Heart right ventricle (tissue), 16 donors: ENCODE results near the gene MYBPC1. TPM values are rescaled to one million over a fixed set of nuclear protein-coding genes. Genes with fewer than 3 reads are reported as not detected.

ENCODE experiments used
- ATAC-seq, 8 donors: fragments of 200-7000 bp; cut with Tn5 transposase; one replicate each; pipeline ENCODE4 v1.9.1; 2020; ENCODE audit warnings: mild to moderate bottlenecking in 8 of 8, moderate library complexity in 8 of 8, moderate number of reproducible peaks in 1 of 8
- DNase-seq, 2 donors: peaks; one replicate each; pipeline ENCODE4 v3.0.0-alpha.2; 2020
- H3K27ac ChIP-seq, 10 donors: fragments of 200-600 bp; sonication (generic) in 2 of 10; one replicate each; pipeline versions ENCODE4 v1.5.0 to v1.8.0; 2020 to 2022; ENCODE audit warnings: mild to moderate bottlenecking in 3 of 10
- H3K27me3 ChIP-seq, 7 donors: fragments of 200-600 bp; one replicate each; pipeline ENCODE4 v1.8.0; 2021 to 2022; ENCODE audit warnings: mild to moderate bottlenecking in 2 of 7
- H3K36me3 ChIP-seq, 9 donors: fragments of 200-600 bp; sonication (generic) in 1 of 9; one replicate each; pipeline versions ENCODE4 v1.5.0 to v1.8.0; 2020 to 2022; ENCODE audit warnings: mild to moderate bottlenecking in 2 of 9
- H3K4me1 ChIP-seq, 9 donors: fragments of 200-600 bp; sonication (generic) in 1 of 9; one replicate each; pipeline versions ENCODE4 v1.5.0 to v1.8.0; 2020 to 2022; ENCODE audit warnings: mild to moderate bottlenecking in 4 of 9
- H3K4me3 ChIP-seq, 10 donors: fragments of 200-600 bp; sonication (generic) in 2 of 10; one replicate each; pipeline versions ENCODE4 v1.5.0 to v1.8.0; 2020 to 2022; ENCODE audit warnings: mild to moderate bottlenecking in 7 of 10, moderate library complexity in 2 of 10
- H3K9me3 ChIP-seq, 11 donors: fragments of 200-600 bp in 10 of 11; sonication (generic) in 2 of 11; one replicate each; pipeline versions ENCODE4 v1.5.0 to v1.8.0; 2013 to 2022; ENCODE audit warnings: mild to moderate bottlenecking in 2 of 11, control low read depth in 1 of 11, moderate library complexity in 1 of 11
- CTCF ChIP-seq, 9 donors: fragments of 200-600 bp; sonication (generic) in 2 of 9; IDR thresholded peaks; one replicate each; pipeline versions ENCODE4 v1.5.0 to v1.8.0; 2021 to 2022; ENCODE audit warnings: antibody characterized with exemption in 9 of 9, mild to moderate bottlenecking in 5 of 9, moderate library complexity in 1 of 9
- WGBS, 2 donors: extraction: QIAGEN DNeasy Blood & Tissue Kit; methylation state at CpG; one replicate each; pipeline ENCODE4 v1.1.7; 2013; ENCODE audit warnings: inconsistent platforms in 1 of 2; 5-methylcytosine and 5-hydroxymethylcytosine counted together
- intact Hi-C, 10 donors: fragments of 100-400 bp; cut with DNase I; formaldehyde crosslinking; loops; one replicate each; pipeline versions ENCODE4 v1.11.1 to v1.14.2; 2022
- polyA plus RNA-seq, 2 donors: library from polyadenylated mRNA; stranded (reverse); fragments of 200-250 nt; gene quantifications; one replicate each; pipeline ENCODE4 v1.2.3, GENCODE V29; 2013
- total RNA-seq, 10 donors: library from RNA; stranded (reverse); fragmentation: NEBNext Ultra II Directional in 3 of 10; extraction: Animal tissue kit (Norgen Biotek cat#: 25700) in 3 of 10; gene quantifications; one replicate each; pipeline versions ENCODE4 v1.2.1 to v1.2.4, GENCODE V29; 2021 to 2023
- donor health status: Arrhythmogenic right ventricular cardiomyopathy.
- donor health status: ischemic (EF 13 %, LVEDD 7.1; RV severe dilation, severe dysfunction).
- donor health status: healthy with polysubstance abuse.
- donor health status: DM: no; HTN: yes; CAD: no.
- donor health status: DM: no; HTN: no; CAD: no.
- donor health status: ischemic (EF 25% LVEDD 6.9; RV normal size, moderate dysfunction).
- donor health status: ischemic (EF 25% LVEDD 5.7; RV mildly dilated, moderate dysfunction).
- donor health status: healthy.
- donor health status: DM: yes; HTN: yes; CAD: no.
- donor health status: Ischemic cardiomyopathy.
- donor health status: ischemic (EF 35%, LVEDD 5.7; RV mildly dilated, moderate dysfunction).
- donor health status: nonischemic (EF 11% LVEDD 7.7; RV severe dilation, severe dysfunction).
- donor health status: DM: yes; HTN: yes; CAD: no.
- donor health status: PGD.
- donor health status: ischemic (EF 29% LVEDD 5.4; RV normal size, mild dysfunction).
- donor health status: nonischemic (EF 23%, LVEDD 6.1; RV moderate dilation, normal function).

MYBPC1 gene
- total and polyA plus RNA-seq, 12 donors, result 0.17 to 6.4 (median 1.7) TPM

- DNase-seq (no peak), ATAC-seq (no peak)
- H3K27me3 ChIP-seq, result no peaks in the 10 kb centered on the region
- H3K4me3 ChIP-seq, result no peak overlapping the region
- intact Hi-C loops, result no loop called here
- no peaks in the 10 kb centered on the region for H3K36me3 ChIP-seq
- H3K9me3 ChIP-seq, result no peaks in the 10 kb centered on the region
- WGBS, 2 donors, result 68 to 73% methylated on average over 3 of the region's 3 CpGs
- H3K4me1 ChIP-seq, result peaks cover 0 to 6% (median 0%) of the 10 kb centered on the region in 9 donors
- no peak for TF ChIP-seq CTCF (IDR thresholded peaks at IDR 0.05)
- no peak overlapping the region for H3K27ac ChIP-seq
These were observed 95.8 kb downstream of the MYBPC1 start for GRCh38 chr12:101690544-101691098.

- no peak for DNase-seq
- no peaks in the 10 kb centered on the region for H3K27me3 ChIP-seq
- intact Hi-C loops, result no loop called here
- no peak overlapping the region for H3K4me3 ChIP-seq
- peaks cover 0 to 8% (median 6%) of the 10 kb centered on the region in 9 donors for H3K4me1 ChIP-seq
- no peaks in the 10 kb centered on the region for H3K36me3 ChIP-seq
- 91 to 100% methylated on average over 1 of the region's 1 CpG for WGBS, 2 donors
- no peaks in the 10 kb centered on the region for H3K9me3 ChIP-seq
- no peak for TF ChIP-seq CTCF (IDR thresholded peaks at IDR 0.05)
- H3K27ac ChIP-seq, result no peak overlapping the region
- no peak for ATAC-seq
These were observed 96.8 kb downstream of the MYBPC1 start for GRCh38 chr12:101691503-101692096.

GRCh38 chr12:101694297-101694848 is 99.6 kb downstream of the MYBPC1 start:
- no peak for TF ChIP-seq CTCF (IDR thresholded peaks at IDR 0.05)
- DNase-seq (no peak), ATAC-seq (no peak)
- no peaks in the 10 kb centered on the region for H3K27me3 ChIP-seq
- no peaks in the 10 kb centered on the region for H3K36me3 ChIP-seq
- WGBS, 2 donors, result 91 to 95% methylated on average over 2 of the region's 2 CpGs
- peaks cover 0 to 22% (median 13%) of the 10 kb centered on the region in 9 donors for H3K4me1 ChIP-seq
- H3K4me3 ChIP-seq, result no peak overlapping the region
- intact Hi-C loops, result no loop called here
- H3K27ac ChIP-seq, result no peak overlapping the region
- no peaks in the 10 kb centered on the region for H3K9me3 ChIP-seq

- TF ChIP-seq CTCF (IDR thresholded peaks at IDR 0.05), result no peak
- Histone ChIP-seq H3K27me3 (no peaks in the 10 kb centered on the region), H3K4me1 (peaks cover 0 to 28% (median 19%) of the 10 kb centered on the region in 9 donors), H3K9me3 (no peaks in the 10 kb centered on the region), H3K36me3 (no peaks in the 10 kb centered on the region), H3K27ac (no peak overlapping the region), H3K4me3 (no peak overlapping the region)
- DNase-seq (no peak), ATAC-seq (no peak)
- 97 to 100% methylated on average over 2 of the region's 2 CpGs for WGBS, 2 donors
- intact Hi-C loops, result loop anchor here in 1 of 10 donors (5.0 kb wide), 1 partner anchor 137 kb away; the partner anchor contains the start of gene GNPTAB
These were observed 100.2 kb downstream of the MYBPC1 start for GRCh38 chr12:101694986-101695385.
